ENCODE measurements around the gene HSP90AB1.

HSP90AB1 gene

GRCh38 chr6:44289726-44290260 is 42.9 kb downstream of the HSP90AB1 start:
- no peak for DNase-seq (ENCODE audit: low spot score)

GRCh38 chr6:44291841-44292240 is 44.9 kb downstream of the HSP90AB1 start:
- DNase-seq (ENCODE audit: low spot score), result no peak

GRCh38 chr6:44292661-44293365 is 45.9 kb downstream of the HSP90AB1 start:
- no peak for DNase-seq (ENCODE audit: low spot score)

GRCh38 chr6:44294832-44295791 is 48.2 kb downstream of the HSP90AB1 start:
- no peak for DNase-seq (ENCODE audit: low spot score)

- DNase-seq (ENCODE audit: low spot score), result no peak
Measured at GRCh38 chr6:44297063-44298038, 50.5 kb downstream of the HSP90AB1 start.

- DNase-seq (ENCODE audit: low spot score), result no peak
Measured at GRCh38 chr6:44298055-44298803, 51.3 kb downstream of the HSP90AB1 start.

GRCh38 chr6:44298864-44299263 is 52.0 kb downstream of the HSP90AB1 start:
- no peak for DNase-seq (ENCODE audit: low spot score)

- DNase-seq (ENCODE audit: low spot score), result no peak
Measured at GRCh38 chr6:44300292-44300823, 53.5 kb downstream of the HSP90AB1 start.

- no peak for DNase-seq (ENCODE audit: low spot score)
Measured at GRCh38 chr6:44301106-44301505, 54.2 kb downstream of the HSP90AB1 start.

GRCh38 chr6:44301782-44302564 is 55.1 kb downstream of the HSP90AB1 start:
- no peak for DNase-seq (ENCODE audit: low spot score)

GRCh38 chr6:44302856-44303255 is 56.0 kb downstream of the HSP90AB1 start:
- no peak for DNase-seq (ENCODE audit: low spot score)

Measured in pons (tissue), 1 donor.